Vagina (tissue), 2 donors: ENCODE results near the gene RAB27A.
A peak's percentile ranks its signal among the peaks of the same experiment; 100 is the strongest.

Source experiments
- POLR2A ChIP-seq, 2 donors: fragments of 450-650 bp; IDR thresholded peaks; one replicate each; pipeline ENCODE4 v1.6.1; 2017; ENCODE audit warnings: antibody characterized with exemption in 2 of 2, mild to moderate bottlenecking in 2 of 2, moderate library complexity in 2 of 2
- POLR2AphosphoS5 ChIP-seq, 2 donors: sonication (generic); formaldehyde crosslinking; IDR thresholded peaks; one replicate each; pipeline ENCODE4 v1.9.0; 2017; ENCODE audit warnings: antibody characterized with exemption in 2 of 2, mild to moderate bottlenecking in 2 of 2, low read depth in 1 of 2; ENCODE audit not compliant: insufficient read depth in 1 of 2
- TF ChIP-seq, protein P1 (sequence below), 3 experiments: fragments of 450-650 bp in 2 of 3; fragments of 200-600 bp in 1 of 3; sonication (generic) in 1 of 3; IDR thresholded peaks; one replicate each; pipeline ENCODE4 v1.5.1; 2017 to 2019; ENCODE audit warnings: antibody characterized with exemption in 3 of 3, mild to moderate bottlenecking in 2 of 3, moderate library complexity in 2 of 3

DNA sequence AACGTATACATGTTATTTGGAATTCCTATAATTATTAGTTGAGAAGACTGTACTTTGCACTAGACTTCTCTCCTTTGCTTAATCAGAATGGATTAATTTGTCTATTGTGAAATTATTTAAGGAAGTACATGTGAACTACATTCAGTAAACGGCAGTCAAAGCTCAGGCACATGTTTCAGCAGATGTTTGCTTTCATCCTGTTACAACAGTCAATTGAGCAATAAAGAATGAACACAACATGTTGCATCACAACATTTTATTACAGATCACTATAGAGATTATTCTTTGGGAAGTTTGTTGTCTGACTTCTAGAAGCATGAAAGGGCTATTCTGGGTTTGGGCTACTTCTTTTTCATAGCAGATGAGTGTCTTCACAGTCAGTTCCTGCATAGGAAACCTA is 39.2 kb downstream of the RAB27A start:
- TF ChIP-seq POLR2A (IDR thresholded peaks at IDR 0.05) (no peak), POLR2AphosphoS5 (IDR thresholded peaks at IDR 0.05; ENCODE audit: insufficient read depth in 1 of 2, low read depth in 1 of 2) (peak; percentile 41 to 98)
- TF ChIP-seq, protein P1, sequence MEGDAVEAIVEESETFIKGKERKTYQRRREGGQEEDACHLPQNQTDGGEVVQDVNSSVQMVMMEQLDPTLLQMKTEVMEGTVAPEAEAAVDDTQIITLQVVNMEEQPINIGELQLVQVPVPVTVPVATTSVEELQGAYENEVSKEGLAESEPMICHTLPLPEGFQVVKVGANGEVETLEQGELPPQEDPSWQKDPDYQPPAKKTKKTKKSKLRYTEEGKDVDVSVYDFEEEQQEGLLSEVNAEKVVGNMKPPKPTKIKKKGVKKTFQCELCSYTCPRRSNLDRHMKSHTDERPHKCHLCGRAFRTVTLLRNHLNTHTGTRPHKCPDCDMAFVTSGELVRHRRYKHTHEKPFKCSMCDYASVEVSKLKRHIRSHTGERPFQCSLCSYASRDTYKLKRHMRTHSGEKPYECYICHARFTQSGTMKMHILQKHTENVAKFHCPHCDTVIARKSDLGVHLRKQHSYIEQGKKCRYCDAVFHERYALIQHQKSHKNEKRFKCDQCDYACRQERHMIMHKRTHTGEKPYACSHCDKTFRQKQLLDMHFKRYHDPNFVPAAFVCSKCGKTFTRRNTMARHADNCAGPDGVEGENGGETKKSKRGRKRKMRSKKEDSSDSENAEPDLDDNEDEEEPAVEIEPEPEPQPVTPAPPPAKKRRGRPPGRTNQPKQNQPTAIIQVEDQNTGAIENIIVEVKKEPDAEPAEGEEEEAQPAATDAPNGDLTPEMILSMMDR (IDR thresholded peaks at IDR 0.05), result no peak
